GM18868 (cell line): ENCODE results near the gene NR1I3.
A peak's percentile ranks its signal among the peaks of the same experiment; 100 is the strongest.
"Not testable (repeated sequence)": the region's sequence is repeated elsewhere in the genome, so short reads cannot be mapped to it uniquely, and the experiment has no call there.

Experiments
- ATAC-seq: cut with Tn5 transposase; IDR thresholded peaks from one replicate; pipeline ENCODE4 v1.9.1; 2021; ENCODE audit warnings: mild to moderate bottlenecking, moderate library complexity; ENCODE audit not compliant: unreplicated experiment

Gene NR1I3

DNA sequence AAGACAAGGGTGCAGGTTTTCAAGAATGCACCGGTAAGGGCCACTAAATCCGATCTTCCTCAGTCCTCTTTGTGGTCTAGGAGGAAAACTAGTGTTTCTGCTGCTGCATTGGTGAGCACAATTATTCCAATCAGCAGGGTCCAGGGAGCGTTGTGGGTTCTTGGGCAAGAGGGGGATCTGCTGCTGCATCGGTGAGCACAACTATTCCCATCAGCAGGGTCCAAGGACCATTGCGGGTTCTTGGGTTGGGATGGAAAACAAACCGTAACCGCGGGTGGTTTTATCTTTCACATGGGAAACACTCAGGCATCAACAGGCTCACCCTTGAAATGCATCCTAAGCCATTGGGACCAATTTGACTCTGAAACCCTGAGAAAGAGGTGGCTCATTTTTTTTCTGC is 13.6 kb upstream of the NR1I3 start:
- ATAC-seq = no peak

DNA sequence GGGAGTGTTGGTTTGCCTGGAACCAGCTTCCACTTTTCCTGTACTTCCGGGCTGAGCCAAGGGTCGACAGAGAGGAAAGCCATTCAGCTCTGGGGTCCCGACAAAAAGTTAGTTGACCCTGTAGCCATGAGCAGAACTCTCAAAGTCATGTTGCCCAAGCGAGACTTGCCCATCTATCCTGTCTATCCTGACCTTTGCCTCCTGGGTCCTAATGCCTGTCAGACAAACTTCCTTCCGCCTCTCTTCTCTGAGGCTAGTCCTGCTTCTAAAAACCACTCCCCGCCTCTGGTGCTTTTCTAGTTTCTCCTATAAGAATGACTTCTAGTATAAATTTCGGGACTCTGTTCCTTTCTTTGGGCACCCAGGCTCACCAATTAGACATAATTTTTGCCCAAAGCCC is 12.8 kb upstream of the NR1I3 start:
- ATAC-seq = no peak

DNA sequence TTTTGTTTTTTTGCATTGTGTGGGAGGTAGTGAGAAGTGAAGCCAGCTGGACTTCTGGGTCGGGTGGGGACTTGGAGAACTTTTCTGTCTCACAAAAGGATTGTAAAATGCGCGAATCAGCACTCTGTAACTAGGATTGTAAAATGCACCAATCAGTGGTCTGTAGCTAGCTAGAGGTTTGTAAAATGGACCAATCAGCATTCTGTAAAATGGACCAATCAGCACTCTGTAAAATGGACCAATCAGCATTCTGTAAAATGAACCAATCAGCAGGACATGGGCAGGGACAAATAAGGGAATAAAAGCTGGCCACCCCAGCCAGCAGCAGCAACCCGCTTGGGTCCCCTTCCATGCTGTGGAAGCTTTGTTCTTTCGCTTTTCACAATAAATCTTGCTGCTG is 12.1 kb upstream of the NR1I3 start:
- ATAC-seq = not testable (repeated sequence)

DNA sequence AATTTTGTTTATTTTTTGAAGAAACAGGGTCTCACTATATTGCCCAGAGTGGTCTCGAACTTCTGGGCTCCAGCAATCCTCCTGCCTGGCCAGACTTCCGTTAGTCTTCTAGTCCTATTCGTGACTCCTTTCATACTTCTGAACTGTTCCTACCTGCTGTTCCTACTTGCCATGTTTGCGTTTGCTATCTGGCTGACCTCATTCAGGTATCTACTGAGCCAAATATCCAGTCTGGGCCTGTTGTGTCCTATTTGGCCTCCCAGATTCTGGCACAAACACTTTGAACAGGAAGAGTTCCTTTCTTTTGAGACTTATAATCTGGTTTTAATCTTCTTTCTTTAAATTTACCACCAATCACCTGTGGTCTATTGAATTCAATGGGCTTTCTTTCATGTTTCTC is 6.9 kb upstream of the NR1I3 start:
- no peak for ATAC-seq

DNA sequence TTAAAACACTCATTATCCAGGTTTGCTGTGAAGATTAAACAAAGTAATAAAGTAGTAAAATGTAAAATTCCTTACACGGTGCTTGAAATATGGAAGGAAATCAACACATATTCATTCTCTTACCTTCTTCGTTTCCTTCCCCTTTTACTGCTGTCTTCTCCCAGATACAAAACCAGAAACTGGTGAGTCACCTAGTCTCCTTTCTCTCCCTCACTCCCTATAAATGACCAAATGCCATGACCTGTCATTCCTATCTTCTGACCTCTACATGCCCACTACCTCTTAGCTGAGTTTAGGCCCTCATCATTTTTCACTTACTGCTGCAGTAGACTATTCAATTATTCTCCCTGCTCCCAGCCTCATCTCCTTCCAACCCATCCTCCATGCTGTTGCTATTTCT is 4.3 kb upstream of the NR1I3 start:
- no peak for ATAC-seq

DNA sequence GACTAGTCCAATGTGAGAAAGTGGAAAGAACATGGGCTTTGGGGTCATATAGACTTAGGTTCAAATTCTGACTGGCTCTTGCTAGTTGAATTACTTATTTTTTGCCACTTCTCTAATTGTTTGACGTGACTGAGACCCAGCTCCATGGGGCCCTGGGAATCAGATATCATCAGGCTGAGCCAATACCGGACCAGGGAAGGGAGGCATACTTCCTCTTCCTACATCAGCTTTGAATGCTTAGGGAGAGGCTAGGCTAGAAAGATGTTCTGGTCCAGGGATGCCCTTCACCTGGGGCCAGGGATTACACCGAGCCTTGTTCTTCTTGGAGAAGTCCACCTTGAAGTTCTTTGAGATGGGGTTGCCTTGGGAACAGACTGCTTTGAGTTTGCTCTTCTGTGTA is 3.7 kb upstream of the NR1I3 start:
- ATAC-seq = no peak

DNA sequence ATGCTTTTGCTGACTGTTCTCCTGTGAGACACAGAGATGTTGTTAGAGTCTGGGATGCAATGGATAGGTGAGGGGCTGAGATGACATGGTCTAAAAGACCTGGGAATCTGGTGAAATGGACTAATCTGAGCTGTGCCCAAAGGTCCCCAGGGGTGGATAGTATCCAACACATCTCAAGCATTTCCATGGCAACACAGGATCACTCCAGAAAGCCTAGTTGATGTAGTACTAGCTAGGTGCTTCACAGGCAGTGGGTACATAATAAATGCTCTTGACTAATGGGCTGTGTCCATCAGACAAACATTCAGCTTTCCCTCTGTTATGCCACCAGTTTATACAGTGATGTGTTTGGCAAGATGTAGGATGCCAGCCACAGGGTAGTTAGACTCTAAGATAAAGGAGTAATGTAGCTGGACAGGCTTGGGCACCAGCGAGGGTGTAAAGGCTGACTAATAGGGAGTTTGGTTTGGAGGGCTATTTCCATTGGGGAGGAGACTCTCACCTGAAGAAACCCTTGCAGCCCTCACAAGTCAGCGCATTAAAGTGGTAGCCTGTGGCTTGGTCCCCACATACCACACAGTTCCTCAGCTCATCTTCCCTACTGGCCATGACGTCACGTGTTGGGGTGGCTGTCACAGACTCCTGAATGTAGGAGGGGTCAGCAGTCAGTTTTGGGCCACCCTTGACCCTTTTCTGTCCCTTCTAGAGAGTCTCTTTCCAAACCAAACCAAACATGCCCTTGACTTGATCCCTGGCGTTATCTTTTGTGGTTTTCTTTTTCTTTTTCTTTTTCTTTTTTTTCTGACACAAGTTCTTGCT is 1.8 kb downstream of the NR1I3 start:
- ATAC-seq = no peak

DNA sequence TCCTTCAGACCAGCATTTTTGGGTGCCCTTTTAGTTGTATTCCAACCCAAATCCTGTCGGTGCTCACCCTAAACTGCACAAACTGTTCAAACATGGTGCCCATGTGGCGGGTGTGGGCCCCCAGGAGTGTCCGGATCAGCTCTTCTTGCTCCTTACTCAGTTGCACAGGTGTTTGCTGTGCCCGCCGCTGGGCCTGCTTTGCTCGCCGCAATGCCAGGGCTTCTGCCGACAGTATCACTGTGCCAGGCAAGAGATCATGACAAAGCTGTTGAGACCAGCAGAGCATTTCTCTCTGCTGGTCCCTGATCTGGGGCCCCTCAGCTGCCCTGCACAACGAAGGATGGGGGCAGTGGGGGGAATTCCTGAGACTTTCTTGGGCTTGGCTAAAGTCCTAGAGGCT is 4.9 kb downstream of the NR1I3 start:
- no peak for ATAC-seq

DNA sequence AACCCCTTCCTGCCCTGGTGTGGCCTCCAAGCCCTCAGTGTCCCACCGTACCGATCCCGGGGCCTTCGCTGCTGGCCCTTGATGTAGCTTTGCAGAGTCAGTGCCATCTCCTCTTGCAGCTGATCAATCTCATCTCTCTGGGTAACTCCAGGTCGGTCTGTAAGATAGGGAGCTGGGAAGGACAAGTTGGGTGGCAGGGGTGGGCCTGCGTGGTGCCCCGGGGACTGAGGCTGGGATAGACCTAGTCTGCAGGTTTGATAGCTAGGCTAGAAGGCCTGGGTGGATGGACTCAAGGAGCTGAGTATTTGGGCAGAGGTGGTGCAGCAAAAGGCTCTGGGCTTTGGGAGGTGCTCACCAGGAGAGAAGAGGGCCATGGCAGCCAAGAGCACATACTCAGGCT is 7.2 kb downstream of the NR1I3 start:
- ATAC-seq = no peak

DNA sequence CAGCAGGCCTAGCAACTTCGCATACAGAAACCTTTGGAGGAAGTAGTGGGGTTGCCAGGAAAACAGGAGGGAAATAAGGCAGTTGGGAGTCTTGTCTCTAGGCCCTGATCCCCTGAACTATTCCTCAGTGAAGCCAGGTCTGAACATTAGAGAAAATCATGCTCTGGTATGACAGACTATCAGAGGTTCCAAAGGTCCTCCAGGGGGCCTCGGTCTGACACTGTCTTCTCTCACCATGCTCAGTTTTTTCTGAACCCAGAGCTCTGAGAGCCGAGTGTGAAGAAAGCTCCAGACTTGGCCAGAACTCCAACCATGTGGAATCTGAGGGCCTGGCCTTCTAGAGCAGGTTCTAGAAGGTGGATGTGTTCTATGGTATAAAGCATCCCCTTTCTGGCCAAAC is 8.1 kb downstream of the NR1I3 start:
- no peak for ATAC-seq

DNA sequence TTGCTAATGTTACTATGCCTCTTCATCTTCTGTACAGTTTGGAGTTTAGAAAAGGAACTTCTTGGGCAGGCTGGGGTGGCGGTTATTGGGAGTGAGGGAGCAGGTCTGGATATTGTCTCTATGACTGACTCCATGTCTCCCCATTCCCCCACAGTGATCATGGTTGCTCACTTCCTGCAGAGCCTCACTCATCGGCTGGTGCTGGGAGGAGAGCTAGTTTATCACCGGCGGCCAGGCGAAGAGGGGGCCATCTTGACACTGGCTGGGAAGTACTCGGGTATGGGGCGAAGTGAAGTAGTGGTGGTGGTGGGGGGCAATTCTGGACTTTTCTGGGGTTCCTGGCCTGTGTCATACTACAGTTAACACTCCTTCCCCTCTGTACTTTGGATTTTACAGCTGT is 10.0 kb downstream of the NR1I3 start:
- no peak for ATAC-seq

DNA sequence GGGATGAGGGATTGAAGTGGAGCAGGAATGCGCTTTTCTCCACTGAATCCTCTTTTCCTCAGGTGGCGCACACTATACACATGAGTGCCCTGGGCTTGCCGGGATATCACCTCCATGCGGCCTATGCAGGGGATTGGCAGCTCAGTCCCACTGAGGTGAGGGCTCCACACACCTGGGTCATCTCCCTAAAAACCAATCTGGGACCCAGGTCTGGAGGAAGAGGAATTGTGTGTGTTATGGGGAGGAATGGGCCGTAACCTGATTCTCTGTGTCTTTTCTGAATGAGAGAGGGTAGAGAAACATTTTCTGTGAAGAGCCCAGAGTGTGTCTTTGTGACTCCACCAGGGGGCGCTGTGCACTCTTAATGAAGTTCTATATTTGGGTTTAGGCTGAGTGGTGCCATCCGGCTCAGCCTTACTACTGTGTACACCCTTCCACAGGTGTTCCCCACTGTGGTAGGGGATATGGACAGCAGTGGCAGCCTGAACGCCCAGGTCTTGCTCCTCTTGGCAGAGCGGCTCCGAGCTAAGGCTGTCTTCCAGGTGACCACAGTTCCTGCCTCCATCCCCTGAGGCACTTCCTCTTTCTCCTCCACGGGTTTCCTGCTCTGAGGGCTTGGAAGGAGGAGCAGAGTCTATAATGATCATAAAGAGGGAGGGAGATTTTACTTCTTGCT is 10.7 kb downstream of the NR1I3 start:
- ATAC-seq = peak; percentile 39

DNA sequence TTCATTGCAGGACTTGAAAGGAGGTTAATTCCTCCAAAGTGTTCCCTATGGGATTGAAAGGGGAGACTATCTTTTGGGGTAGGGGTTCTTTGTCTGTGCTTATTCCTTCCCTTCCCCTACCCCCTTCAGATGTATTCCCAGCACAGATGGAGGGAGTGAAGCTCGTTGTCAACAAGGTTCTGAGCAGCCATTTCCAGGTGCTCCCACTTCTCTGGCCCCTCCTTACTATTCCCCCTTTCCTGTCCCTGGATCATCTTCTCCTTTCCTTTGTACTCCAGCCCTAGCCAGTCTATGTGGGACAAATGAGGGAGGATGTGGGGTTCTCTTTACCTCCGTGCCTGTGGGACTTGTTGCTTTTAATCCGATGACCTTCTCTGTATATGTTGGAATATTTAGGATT is 11.2 kb downstream of the NR1I3 start:
- no peak for ATAC-seq

DNA sequence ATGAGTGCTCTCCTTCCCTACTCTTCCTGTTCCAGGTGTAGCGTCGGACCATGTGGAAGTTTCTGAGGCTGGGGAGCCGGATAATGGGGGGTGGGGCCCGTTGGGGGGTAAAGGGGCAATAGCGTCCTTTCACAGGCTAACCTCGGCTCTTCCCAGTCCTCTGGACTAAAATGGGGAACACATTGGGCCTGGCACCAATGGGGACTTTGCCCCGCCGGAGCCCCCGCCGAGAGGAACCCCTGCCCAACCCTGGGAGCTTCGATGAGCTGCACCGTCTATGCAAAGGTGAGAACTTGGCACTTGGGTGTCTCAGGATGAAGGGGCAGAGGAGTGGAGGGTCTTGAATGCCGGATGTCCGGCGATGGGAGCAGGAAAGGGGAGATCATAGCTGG is 11.7 kb downstream of the NR1I3 start:
- no peak for ATAC-seq

DNA sequence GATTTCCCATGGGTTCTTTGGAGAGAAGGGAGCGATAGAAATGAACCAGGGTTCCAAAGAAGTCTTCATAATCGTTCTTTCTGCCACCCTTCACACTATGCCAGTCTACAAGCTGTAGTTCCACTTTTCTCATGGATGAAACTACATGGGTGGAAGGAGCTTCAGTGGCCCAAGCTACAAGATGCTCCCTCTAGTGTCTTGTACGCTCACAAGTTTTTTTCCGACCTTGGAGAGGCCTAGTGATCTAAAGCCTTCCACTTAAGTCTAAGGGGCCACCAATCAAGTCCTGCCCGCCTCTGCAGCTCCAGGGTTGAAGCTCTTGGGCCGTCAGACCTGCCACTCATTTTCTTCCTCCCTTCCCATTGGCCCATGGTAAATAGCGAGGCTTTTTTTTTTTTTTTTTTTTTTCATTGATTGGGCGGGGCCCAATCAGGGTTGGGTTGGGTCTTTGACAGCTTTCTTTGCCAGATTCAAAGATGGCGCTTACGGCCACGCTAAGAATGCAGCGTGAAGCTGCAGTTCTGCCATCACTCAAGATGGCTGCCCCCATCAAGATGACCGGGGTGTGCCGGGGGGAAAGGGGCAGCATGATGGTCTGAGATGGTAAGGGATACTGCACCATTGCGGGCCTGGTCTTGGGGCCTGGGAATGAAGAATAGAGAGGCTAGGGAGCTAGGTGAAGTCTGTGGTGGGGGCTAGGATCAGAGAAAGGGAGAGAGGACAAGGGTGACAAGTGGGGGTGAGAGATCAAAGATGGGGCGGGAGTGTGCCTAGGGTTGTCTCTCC is 12.3 kb downstream of the NR1I3 start, which contains the start of gene TOMM40L:
Gene TOMM40L, plus strand, starts transcription at position 527 of the 786 bp plus-strand sequence. CDS start 430 bp downstream, outside the sequence.
- ATAC-seq = peak; percentile 94

DNA sequence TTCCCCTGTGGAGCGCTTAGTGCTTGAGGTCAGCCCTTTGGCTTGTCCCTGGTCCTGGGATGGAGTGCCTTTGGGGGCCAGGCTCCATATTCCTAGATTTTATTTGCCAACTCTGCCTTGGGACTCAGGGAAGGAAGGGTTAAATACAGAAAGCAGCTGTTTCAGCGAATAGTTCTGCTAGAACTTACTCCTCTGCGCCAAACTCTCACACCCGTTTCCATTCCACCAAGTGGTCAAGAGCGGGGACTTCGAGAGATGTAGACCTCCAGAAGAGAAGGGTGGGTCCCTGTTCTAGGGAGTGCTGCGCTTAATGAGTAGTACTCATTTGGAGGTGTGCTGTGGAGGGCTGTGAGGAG is 12.8 kb downstream of the NR1I3 start:
- no peak for ATAC-seq

DNA sequence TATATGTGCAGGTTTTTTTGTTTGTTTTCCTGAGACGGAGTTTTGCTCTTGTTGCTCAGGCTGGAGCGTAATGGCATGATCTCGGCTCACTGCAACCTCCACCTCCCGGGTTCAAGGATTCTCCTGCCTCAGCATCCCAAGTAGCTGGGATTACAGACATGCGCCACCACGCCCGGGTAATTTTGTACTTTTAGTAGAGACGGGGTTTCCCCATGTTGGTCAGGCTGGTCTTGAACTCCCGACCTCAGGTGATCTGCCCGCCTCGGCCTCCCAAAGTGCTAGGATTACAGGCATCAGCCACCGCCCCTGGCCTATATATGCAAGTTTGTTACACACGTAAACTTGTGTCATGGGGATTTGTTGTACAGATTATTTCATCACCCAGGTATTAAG is 13.3 kb downstream of the NR1I3 start:
- ATAC-seq = not testable (repeated sequence)

DNA sequence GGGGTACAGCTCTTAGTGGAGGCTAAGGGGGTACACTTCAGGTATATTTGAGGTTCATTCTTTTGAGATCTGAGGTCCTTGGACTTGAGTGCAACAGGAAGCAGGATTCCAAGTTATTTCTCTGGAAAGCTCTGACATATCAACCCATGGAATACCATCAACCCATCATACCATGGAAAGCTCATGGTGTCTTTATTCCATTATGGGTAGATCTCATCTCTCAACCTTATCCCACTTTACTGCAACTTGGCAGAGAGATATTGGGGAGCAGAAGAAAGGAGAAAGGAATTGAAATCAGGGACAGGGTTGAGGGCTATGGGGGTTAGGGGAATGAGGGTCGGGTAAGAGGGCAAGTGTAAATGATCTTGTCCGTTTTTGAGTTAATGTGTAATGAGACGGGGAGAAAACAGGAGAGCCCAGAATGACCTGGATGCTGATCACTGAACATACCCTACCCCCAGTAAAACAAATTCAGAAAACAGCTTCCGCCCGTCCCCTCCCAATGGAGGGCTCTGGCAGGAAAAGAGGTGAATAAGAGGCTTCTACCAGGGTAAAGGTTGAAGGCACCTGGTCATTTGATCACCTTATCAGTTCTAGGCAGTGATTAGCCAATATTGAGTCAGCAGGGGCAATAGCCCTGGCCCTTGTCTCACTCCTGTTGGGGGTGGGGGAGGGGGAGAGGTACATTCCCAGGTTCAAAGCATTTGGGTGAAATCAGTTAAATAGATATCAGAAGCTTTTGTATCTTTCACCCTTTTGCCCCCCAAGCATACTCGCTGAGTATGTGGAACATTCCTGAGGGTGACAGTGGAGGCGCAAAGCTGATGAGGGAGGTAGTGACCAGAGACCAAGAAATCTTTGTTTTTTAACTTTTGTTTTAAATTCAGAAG is 14.0 kb downstream of the NR1I3 start:
- ATAC-seq = no peak

DNA sequence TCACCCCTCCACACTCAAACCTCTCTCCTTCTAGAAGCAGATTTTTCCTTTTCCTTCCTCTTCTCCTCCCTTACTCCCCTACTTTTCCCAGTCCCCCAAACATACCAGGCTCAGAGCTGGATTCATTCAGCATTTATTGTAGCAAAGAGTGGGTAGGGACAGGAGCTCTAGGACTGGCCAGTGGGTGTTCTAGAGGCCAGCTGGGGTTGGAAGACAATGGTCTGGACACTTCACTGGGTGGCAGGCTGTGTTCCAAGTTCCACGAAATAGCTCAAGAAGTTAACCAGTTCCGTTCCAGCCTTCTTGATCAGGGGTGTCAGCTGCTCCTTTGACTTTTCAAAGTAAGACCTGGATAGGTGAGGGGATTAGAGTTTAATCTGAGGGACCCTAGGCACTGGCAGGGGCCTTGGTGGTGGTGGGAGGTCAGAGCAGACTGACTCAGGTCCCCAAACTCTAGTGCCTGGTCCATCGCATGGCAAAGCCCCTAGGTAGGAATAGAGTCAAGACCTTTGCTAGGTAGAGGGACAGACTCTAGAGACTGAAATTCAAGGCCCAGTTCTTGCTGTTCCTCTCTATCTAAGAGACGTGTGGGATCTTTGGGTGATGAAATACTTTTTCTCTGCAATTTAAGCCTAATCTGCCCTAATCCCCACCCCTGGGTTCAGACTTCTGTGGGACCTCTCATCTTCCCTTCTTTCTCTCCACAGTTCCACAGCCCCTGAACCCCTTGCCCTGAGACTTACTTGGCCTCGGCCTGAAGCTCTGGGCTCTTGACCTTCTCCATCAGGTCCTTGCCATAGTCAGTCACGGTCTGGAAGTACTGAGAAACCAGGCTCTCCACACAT is 15.6 kb downstream of the NR1I3 start:
- no peak for ATAC-seq

DNA sequence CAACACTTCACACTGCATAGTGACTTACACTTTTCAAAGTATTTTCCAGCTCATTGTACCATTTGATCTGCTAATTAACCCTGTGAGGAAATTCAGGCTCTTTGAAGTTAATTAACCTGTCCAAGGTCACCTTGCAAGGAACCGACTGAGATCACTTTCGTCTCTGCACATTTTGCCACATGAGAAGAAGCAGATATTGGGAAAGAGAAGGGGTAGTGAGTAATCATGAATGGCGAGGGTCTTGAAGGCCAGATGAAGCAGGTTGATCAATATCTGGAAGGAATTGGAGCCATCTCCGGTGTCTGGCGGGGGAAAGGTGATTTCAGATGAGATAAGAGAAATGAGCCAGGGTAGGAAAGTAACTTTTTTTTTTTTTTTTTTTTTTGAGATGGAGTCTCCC is 18.0 kb downstream of the NR1I3 start:
- no peak for ATAC-seq
